ENCODE data around the gene SPTBN4. TPM values are rescaled to one million over a fixed set of nuclear protein-coding genes. Genes with fewer than 3 reads are reported as not detected.

SPTBN4 gene
- total and polyA plus RNA-seq, 2 donors (not counting 1 experiment from before 2014, with no cell fraction given): 0.03 to 0.67 TPM

DNA sequence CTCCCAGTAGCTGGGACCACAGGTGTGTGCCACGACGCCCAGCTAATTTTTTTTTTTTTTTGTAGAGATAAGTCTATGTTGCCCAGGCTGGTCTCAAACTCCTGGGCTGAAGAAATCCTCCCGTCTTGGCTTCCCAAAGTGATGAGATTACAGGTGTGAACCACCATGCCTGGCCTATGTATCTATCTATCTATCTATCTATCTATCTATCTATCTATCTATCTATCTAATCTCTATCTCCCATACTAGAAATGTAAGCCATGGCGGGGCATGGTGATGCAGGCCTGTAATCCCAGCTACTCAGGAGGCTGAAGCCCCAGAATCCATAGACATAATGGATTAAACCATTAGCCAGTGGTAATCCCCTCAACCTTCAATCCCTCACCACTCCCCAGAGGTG is 16.1 kb upstream of the SPTBN4 start:
- Mint-ChIP-seq H3K27me3 (no peaks in the 10 kb centered on the region), H3K9me3 (ENCODE audit: insufficient read depth) (no peaks in the 10 kb centered on the region), H3K4me1 (no peaks in the 10 kb centered on the region), H3K27ac (no peak overlapping the region), H3K4me3 (no peak overlapping the region)
- ATAC-seq (ENCODE audit: low read depth) (no peak), DNase-seq (no peak)
- intact Hi-C loops (cut with micrococcal nuclease): no loop called here
- Histone ChIP-seq H3K4me2 (replicated peaks; ENCODE audit: low read depth, low read length, poor library complexity, severe bottlenecking) (no peak overlapping the region), H3K4me1 (ENCODE audit: control insufficient read depth in 2 of 2, insufficient read depth in 2 of 2, low read length in 2 of 2) (no peaks in the 10 kb centered on the region), H3K9me3 (ENCODE audit: control extremely low read depth in 1 of 3, control insufficient read depth in 2 of 3, insufficient read depth in 1 of 3, low read length in 2 of 3) (no peaks in the 10 kb centered on the region), H3K36me3 (replicated peaks in 1 of 2; ENCODE audit: control extremely low read depth in 1 of 2, control insufficient read depth in 1 of 2, extremely low read depth in 1 of 2, insufficient read depth in 2 of 2, low read length in 1 of 2) (no peaks in the 10 kb centered on the region), H3K27me3 (replicated peaks in 1 of 4; ENCODE audit: control extremely low read depth in 1 of 4, control insufficient read depth in 3 of 4, insufficient read depth in 4 of 4, low read length in 3 of 4) (no peaks in the 10 kb centered on the region), H3K79me2 (ENCODE audit: control insufficient read depth, insufficient read depth, low read length) (no peaks in the 10 kb centered on the region), H2AFZ (ENCODE audit: insufficient read depth, low read depth, low read length, poor library complexity, severe bottlenecking) (no peak overlapping the region), H4K20me1 (ENCODE audit: control insufficient read depth, insufficient read depth, low read length, poor library complexity, severe bottlenecking) (no peaks in the 10 kb centered on the region), H3K27ac (ENCODE audit: low read length in 2 of 2) (no peak overlapping the region), H3K4me3 (ENCODE audit: control extremely low read depth in 1 of 5, extremely low read depth in 1 of 5, insufficient read depth in 1 of 5, low read depth in 2 of 5, low read length in 4 of 5) (no peak overlapping the region), H3K9ac (ENCODE audit: low read length) (no peak overlapping the region)
- TF ChIP-seq, protein P1, sequence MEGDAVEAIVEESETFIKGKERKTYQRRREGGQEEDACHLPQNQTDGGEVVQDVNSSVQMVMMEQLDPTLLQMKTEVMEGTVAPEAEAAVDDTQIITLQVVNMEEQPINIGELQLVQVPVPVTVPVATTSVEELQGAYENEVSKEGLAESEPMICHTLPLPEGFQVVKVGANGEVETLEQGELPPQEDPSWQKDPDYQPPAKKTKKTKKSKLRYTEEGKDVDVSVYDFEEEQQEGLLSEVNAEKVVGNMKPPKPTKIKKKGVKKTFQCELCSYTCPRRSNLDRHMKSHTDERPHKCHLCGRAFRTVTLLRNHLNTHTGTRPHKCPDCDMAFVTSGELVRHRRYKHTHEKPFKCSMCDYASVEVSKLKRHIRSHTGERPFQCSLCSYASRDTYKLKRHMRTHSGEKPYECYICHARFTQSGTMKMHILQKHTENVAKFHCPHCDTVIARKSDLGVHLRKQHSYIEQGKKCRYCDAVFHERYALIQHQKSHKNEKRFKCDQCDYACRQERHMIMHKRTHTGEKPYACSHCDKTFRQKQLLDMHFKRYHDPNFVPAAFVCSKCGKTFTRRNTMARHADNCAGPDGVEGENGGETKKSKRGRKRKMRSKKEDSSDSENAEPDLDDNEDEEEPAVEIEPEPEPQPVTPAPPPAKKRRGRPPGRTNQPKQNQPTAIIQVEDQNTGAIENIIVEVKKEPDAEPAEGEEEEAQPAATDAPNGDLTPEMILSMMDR (IDR thresholded peaks at IDR 0.05): no peak
- CTCF ChIA-PET: interaction anchor here (1.1 to 2.4 kb wide), 2 partner anchors 13 to 15 kb away, joined by 4 to 7 read pairs; partner anchors contain the start of gene BLVRB
- WGBS (ENCODE audit: insufficient coverage): 100% methylated on average over 3 of the region's 4 CpGs
- POLR2A ChIA-PET: no interaction called here

DNA sequence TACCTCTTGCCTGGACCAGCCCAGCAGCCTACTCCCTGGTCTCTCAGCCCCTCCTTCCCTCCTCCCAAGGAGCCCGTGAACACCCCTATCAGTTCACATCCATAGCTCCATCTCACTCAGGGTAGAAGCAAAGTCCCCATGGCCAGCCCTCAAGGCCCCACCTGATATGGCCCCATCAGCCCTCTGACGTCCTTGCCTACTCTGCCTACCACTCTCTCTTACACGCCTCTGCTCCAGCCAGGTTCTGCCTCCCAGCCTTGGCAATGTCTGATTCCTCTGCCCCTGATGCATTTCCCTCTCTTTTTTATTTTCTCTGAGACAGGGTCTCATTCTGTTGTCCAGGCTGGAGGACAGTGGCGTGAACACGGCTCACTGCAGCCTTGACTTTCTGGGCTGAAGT is 14.8 kb upstream of the SPTBN4 start:
- Histone ChIP-seq H3K4me2 (replicated peaks; ENCODE audit: low read depth, low read length, poor library complexity, severe bottlenecking) (no peak overlapping the region), H3K4me3 (ENCODE audit: control extremely low read depth in 1 of 5, extremely low read depth in 1 of 5, insufficient read depth in 1 of 5, low read depth in 2 of 5, low read length in 4 of 5) (no peak overlapping the region), H3K79me2 (ENCODE audit: control insufficient read depth, insufficient read depth, low read length) (no peaks in the 10 kb centered on the region), H3K9me3 (ENCODE audit: control extremely low read depth in 1 of 3, control insufficient read depth in 2 of 3, insufficient read depth in 1 of 3, low read length in 2 of 3) (no peaks in the 10 kb centered on the region), H4K20me1 (ENCODE audit: control insufficient read depth, insufficient read depth, low read length, poor library complexity, severe bottlenecking) (no peaks in the 10 kb centered on the region), H3K9ac (ENCODE audit: low read length) (no peak overlapping the region), H3K36me3 (replicated peaks in 1 of 2; ENCODE audit: control extremely low read depth in 1 of 2, control insufficient read depth in 1 of 2, extremely low read depth in 1 of 2, insufficient read depth in 2 of 2, low read length in 1 of 2) (no peaks in the 10 kb centered on the region), H3K27me3 (replicated peaks in 1 of 4; ENCODE audit: control extremely low read depth in 1 of 4, control insufficient read depth in 3 of 4, insufficient read depth in 4 of 4, low read length in 3 of 4) (no peaks in the 10 kb centered on the region), H3K4me1 (ENCODE audit: control insufficient read depth in 2 of 2, insufficient read depth in 2 of 2, low read length in 2 of 2) (no peaks in the 10 kb centered on the region), H2AFZ (ENCODE audit: insufficient read depth, low read depth, low read length, poor library complexity, severe bottlenecking) (no peak overlapping the region), H3K27ac (ENCODE audit: low read length in 2 of 2) (no peak overlapping the region)
- no peak overlapping the region for H3K4me3 Mint-ChIP-seq
- ATAC-seq (ENCODE audit: low read depth) (no peak), DNase-seq (no peak)
- POLR2A ChIA-PET: no interaction called here
- H3K9me3 Mint-ChIP-seq (ENCODE audit: insufficient read depth): no peaks in the 10 kb centered on the region
- WGBS (ENCODE audit: insufficient coverage): 90% methylated on average over 5 of the region's 5 CpGs
- no peaks in the 10 kb centered on the region for H3K4me1 Mint-ChIP-seq
- intact Hi-C loops (cut with micrococcal nuclease): no loop called here
- TF ChIP-seq, protein P1 (IDR thresholded peaks at IDR 0.05): no peak
- CTCF ChIA-PET: interaction anchor here (1.6 to 2.1 kb wide), 3 partner anchors 12 to 147 kb away, joined by 4 to 6 read pairs (median 4); no protein-coding TSS in a partner anchor
- no peaks in the 10 kb centered on the region for H3K27me3 Mint-ChIP-seq
- no peak overlapping the region for H3K27ac Mint-ChIP-seq

Measured in B cell (primary cell).